Measurements from ENCODE around the gene THAP12. TPM values are rescaled to one million over a fixed set of nuclear protein-coding genes. Genes with fewer than 3 reads are reported as not detected.
"Not testable (repeated sequence)": the region's sequence is repeated elsewhere in the genome, so short reads cannot be mapped to it uniquely, and the experiment has no call there.

Gene THAP12, protein sequence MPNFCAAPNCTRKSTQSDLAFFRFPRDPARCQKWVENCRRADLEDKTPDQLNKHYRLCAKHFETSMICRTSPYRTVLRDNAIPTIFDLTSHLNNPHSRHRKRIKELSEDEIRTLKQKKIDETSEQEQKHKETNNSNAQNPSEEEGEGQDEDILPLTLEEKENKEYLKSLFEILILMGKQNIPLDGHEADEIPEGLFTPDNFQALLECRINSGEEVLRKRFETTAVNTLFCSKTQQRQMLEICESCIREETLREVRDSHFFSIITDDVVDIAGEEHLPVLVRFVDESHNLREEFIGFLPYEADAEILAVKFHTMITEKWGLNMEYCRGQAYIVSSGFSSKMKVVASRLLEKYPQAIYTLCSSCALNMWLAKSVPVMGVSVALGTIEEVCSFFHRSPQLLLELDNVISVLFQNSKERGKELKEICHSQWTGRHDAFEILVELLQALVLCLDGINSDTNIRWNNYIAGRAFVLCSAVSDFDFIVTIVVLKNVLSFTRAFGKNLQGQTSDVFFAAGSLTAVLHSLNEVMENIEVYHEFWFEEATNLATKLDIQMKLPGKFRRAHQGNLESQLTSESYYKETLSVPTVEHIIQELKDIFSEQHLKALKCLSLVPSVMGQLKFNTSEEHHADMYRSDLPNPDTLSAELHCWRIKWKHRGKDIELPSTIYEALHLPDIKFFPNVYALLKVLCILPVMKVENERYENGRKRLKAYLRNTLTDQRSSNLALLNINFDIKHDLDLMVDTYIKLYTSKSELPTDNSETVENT
- 87.3 TPM for total RNA-seq

- Histone ChIP-seq H3K4me1 (ENCODE audit: insufficient read depth, low read length) (peaks cover 48% of the 10 kb centered on the region), H3K4me3 (ENCODE audit: low read length) (peak within 1 kb of the TSS; percentile 53), H3K9me3 (ENCODE audit: low read depth, low read length) (no peaks in the 10 kb centered on the region), H3K27me3 (ENCODE audit: insufficient read depth, low read length) (no peaks in the 10 kb centered on the region)
Observed at GRCh38 chr11:76380977-76381719, at the start of gene THAP12, which contains the start of gene GVQW3. Gene THAP12, minus strand, starts transcription at chr11:76381132. Its CDS starts 296 bp downstream, at chr11:76380836. Gene GVQW3, plus strand, starts transcription at chr11:76381323. Its CDS starts 506 bp downstream, at chr11:76381829.

DNA sequence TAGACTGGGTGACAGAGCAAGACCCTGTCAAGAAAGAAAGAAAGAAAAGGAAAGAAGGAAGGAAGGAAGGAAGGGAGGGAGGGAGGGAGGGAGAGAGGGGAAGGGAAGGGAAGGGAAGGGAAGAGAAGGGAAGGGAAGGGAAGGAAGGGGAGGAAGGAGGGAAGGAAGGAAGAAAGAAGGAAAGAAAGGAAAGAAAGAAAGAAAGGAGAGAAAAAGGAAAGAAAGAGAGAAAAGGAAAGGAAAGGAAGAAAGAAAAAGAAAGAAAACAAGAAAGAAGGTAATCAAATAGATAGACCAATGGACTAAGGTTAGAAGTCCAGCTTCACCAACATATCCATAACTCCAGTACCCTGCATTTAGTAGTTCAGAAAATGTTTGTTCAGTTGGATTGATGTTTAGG lies 45.7 kb upstream of the THAP12 start:
- Histone ChIP-seq H3K4me3 (ENCODE audit: low read length) (no peak overlapping the region), H3K27me3 (ENCODE audit: insufficient read depth, low read length) (no peaks in the 10 kb centered on the region), H3K9me3 (ENCODE audit: low read depth, low read length) (no peaks in the 10 kb centered on the region), H3K4me1 (ENCODE audit: insufficient read depth, low read length) (no peaks in the 10 kb centered on the region)

GRCh38 chr11:76424891-76425290 lies 44.0 kb upstream of the THAP12 start:
- Histone ChIP-seq H3K27me3 (ENCODE audit: insufficient read depth, low read length) (no peaks in the 10 kb centered on the region), H3K4me1 (ENCODE audit: insufficient read depth, low read length) (no peaks in the 10 kb centered on the region), H3K4me3 (ENCODE audit: low read length) (no peak overlapping the region)

GRCh38 chr11:76424379-76424778 lies 43.4 kb upstream of the THAP12 start:
- Histone ChIP-seq H3K4me3 (ENCODE audit: low read length) (no peak overlapping the region), H3K9me3 (ENCODE audit: low read depth, low read length) (no peaks in the 10 kb centered on the region), H3K27me3 (ENCODE audit: insufficient read depth, low read length) (no peaks in the 10 kb centered on the region), H3K4me1 (ENCODE audit: insufficient read depth, low read length) (no peaks in the 10 kb centered on the region)

More at GRCh38 chr11:76424891-76425290, 44.0 kb upstream of the THAP12 start:
- no peaks in the 10 kb centered on the region for H3K9me3 ChIP-seq (ENCODE audit: low read depth, low read length)

GRCh38 chr11:76419896-76420295 lies 39.0 kb upstream of the THAP12 start:
- Histone ChIP-seq H3K4me1 (ENCODE audit: insufficient read depth, low read length) (no peaks in the 10 kb centered on the region), H3K9me3 (ENCODE audit: low read depth, low read length) (no peaks in the 10 kb centered on the region), H3K4me3 (ENCODE audit: low read length) (no peak overlapping the region), H3K27me3 (ENCODE audit: insufficient read depth, low read length) (no peaks in the 10 kb centered on the region)

DNA sequence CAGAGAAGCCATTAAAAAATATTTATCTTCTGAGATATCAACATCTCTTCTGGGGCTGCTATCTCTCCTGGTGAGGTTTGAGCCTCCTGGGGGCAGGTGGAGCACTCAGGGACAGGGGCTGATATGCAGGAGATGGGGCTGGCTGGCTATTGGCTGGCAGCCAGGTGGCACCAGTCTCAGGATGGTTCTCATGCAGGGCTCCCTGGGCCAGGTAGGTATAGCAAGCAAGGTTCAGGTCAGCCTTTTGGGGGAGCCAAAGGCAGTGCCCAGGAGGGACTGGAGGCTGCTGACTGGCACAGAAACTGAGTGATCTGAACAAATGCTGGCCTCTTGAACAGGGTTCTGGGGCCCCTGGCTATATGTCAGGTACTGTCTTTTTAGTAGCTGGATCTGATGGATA lies 34.1 kb upstream of the THAP12 start:
- Histone ChIP-seq H3K4me3 (ENCODE audit: low read length) (no peak overlapping the region), H3K4me1 (ENCODE audit: insufficient read depth, low read length) (no peaks in the 10 kb centered on the region), H3K9me3 (ENCODE audit: low read depth, low read length) (no peaks in the 10 kb centered on the region), H3K27me3 (ENCODE audit: insufficient read depth, low read length) (no peaks in the 10 kb centered on the region)

DNA sequence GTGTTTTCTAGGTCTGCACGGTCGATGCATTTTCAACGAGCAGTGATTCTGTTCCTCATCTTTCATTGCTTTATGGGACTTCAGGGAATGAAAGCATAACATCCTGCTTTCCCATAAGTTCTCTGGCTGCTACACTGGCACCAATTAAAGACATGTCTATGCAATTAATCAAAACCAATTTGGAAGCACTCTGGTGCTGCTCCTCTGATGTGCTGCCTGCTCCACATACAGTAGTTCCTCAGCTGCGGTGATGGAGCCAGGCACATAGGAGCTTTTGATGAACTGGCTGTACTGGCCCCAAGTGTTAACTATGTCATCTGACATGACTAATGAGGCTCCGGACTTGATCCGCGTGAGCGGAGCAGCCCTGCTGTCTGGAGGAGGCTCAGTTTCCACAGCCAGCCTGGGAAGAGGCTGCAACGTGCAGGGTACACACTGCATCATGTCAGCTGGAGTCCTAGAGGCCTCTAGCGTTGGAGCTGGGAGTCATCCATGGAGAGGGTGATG lies 30.0 kb upstream of the THAP12 start:
- Histone ChIP-seq H3K27me3 (ENCODE audit: insufficient read depth, low read length) (no peaks in the 10 kb centered on the region), H3K4me3 (ENCODE audit: low read length) (no peak overlapping the region), H3K4me1 (ENCODE audit: insufficient read depth, low read length) (no peaks in the 10 kb centered on the region), H3K9me3 (ENCODE audit: low read depth, low read length) (no peaks in the 10 kb centered on the region)

DNA sequence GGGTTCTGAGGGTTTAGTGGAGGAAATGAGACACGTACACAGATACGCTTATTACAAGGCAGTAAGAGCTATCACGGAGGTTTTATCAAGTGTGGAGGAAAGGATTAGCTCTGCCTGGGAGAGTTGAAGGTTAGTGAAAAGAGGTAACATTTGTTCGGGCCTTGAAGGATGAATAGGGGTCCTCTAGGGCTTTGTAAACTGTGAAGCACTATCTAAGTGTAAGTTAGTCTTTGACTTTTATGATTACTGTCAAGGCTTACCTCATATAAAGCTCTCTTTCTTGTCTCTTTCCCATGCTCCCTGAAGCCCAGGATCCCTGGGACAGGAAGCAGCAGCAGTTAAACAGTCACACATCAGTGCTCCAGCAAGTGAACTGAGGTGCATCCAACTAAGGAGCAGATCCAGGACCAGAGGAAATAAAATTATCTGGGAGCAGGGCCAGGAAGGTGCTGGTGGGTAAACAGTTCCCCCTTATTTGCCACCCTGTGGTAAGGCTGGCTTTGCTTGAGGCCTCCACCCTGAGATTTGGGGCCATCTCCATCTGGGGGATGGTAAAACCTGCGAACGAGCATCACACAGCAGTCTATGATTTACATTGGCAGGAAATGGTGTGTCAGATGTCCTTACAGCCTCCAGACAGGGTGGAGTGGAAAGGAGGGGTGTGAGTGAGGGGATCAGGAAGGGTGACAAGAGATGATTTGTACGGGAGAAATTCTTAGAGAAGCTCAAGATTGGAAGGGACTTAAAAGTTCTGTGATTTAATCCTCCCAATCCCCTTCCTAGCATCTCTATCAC lies 27.4 kb upstream of the THAP12 start:
- Histone ChIP-seq H3K27me3 (ENCODE audit: insufficient read depth, low read length) (no peaks in the 10 kb centered on the region), H3K4me3 (ENCODE audit: low read length) (no peak overlapping the region), H3K9me3 (ENCODE audit: low read depth, low read length) (no peaks in the 10 kb centered on the region), H3K4me1 (ENCODE audit: insufficient read depth, low read length) (no peaks in the 10 kb centered on the region)

DNA sequence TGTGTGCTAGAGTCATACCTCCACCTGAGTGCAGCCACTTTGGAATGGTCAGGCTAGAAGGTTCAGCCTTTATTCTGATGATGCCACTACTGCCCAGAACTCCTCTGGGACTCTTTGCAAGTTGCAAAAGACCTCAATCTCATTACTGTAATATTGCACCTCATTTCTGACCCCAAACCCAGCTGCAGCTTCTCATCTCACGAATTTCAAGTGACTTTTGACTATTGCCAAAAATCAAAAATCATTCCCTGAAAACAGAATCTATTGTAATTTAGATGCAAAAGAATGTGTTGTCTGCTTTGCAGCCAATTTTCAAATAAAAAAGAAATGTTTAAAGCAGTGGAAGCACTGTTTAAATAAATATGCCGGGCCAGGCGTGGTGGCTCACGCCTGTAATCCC lies 25.4 kb upstream of the THAP12 start:
- Histone ChIP-seq H3K9me3 (ENCODE audit: low read depth, low read length) (no peaks in the 10 kb centered on the region), H3K27me3 (ENCODE audit: insufficient read depth, low read length) (no peaks in the 10 kb centered on the region), H3K4me3 (ENCODE audit: low read length) (no peak overlapping the region), H3K4me1 (ENCODE audit: insufficient read depth, low read length) (no peaks in the 10 kb centered on the region)

- not testable (repeated sequence) for H3K9me3 ChIP-seq (ENCODE audit: low read depth, low read length); H3K4me1 ChIP-seq (ENCODE audit: insufficient read depth, low read length); H3K27me3 ChIP-seq (ENCODE audit: insufficient read depth, low read length); H3K4me3 ChIP-seq (ENCODE audit: low read length)
Observed at GRCh38 chr11:76401484-76401883, 20.6 kb upstream of the THAP12 start.

- H3K4me1 ChIP-seq (ENCODE audit: insufficient read depth, low read length): no peaks in the 10 kb centered on the region
- H3K27me3 ChIP-seq (ENCODE audit: insufficient read depth, low read length): no peaks in the 10 kb centered on the region
- no peaks in the 10 kb centered on the region for H3K9me3 ChIP-seq (ENCODE audit: low read depth, low read length)
- H3K4me3 ChIP-seq (ENCODE audit: low read length): no peak overlapping the region
Observed at GRCh38 chr11:76400967-76401366, 20.0 kb upstream of the THAP12 start.

DNA sequence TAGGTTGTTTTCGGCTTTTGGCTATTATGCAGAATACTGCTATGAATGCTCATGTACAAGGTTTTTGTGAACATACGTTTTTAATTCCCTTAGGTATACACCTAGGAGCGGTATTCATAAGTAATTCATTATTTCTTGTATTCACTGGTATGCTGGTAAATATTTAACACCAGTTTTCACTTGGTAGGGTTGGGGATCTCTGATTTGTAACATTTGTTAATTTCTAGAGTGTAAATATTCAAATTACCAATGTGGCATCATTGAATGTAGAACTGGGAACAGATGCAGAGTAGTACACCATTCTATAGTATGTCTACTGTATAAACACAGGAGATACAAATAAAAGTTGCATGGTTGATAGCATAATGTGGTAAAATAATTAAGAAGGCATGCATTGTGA lies 16.5 kb upstream of the THAP12 start:
- no peaks in the 10 kb centered on the region for H3K4me1 ChIP-seq (ENCODE audit: insufficient read depth, low read length)
- H3K27me3 ChIP-seq (ENCODE audit: insufficient read depth, low read length): no peaks in the 10 kb centered on the region
- H3K4me3 ChIP-seq (ENCODE audit: low read length): no peak overlapping the region
- H3K9me3 ChIP-seq (ENCODE audit: low read depth, low read length): no peaks in the 10 kb centered on the region

GRCh38 chr11:76395296-76395695 lies 14.4 kb upstream of the THAP12 start:
- H3K4me1 ChIP-seq (ENCODE audit: insufficient read depth, low read length): no peaks in the 10 kb centered on the region
- H3K27me3 ChIP-seq (ENCODE audit: insufficient read depth, low read length): no peaks in the 10 kb centered on the region
- H3K9me3 ChIP-seq (ENCODE audit: low read depth, low read length): no peaks in the 10 kb centered on the region
- H3K4me3 ChIP-seq (ENCODE audit: low read length): no peak overlapping the region

GRCh38 chr11:76394411-76394810 lies 13.5 kb upstream of the THAP12 start:
- H3K4me1 ChIP-seq (ENCODE audit: insufficient read depth, low read length): no peaks in the 10 kb centered on the region
- H3K27me3 ChIP-seq (ENCODE audit: insufficient read depth, low read length): no peaks in the 10 kb centered on the region
- no peak overlapping the region for H3K4me3 ChIP-seq (ENCODE audit: low read length)
- no peaks in the 10 kb centered on the region for H3K9me3 ChIP-seq (ENCODE audit: low read depth, low read length)

Data from mononuclear cell (primary cell).